Mesenchymal stem cell (in vitro differentiated cells and primary cell): ENCODE data around the gene CFAP58.

ENCODE experiments used
- DNase-seq: peaks from one replicate; pipeline ENCODE4 v3.0.0-alpha.2; 2013
- H2AFZ ChIP-seq: one replicate; pipeline ENCODE4 v1.6.1; 2013; ENCODE audit warnings: low read depth, mild to moderate bottlenecking, control low read depth, inconsistent platforms, low read length, moderate library complexity
- H2AK5ac ChIP-seq: 2 replicates; pipeline ENCODE4 v1.6.1; 2013; ENCODE audit warnings: low read length, moderate library complexity, mild to moderate bottlenecking, inconsistent platforms; ENCODE audit not compliant: severe bottlenecking
- H2BK120ac ChIP-seq: one replicate; pipeline ENCODE4 v1.6.1; 2013; ENCODE audit warnings: low read depth, mild to moderate bottlenecking, inconsistent platforms, low read length, moderate library complexity
- H2BK12ac ChIP-seq, 2 experiments: one replicate each; pipeline ENCODE4 v1.6.1; 2013; ENCODE audit warnings: inconsistent platforms in 2 of 2, low read length in 2 of 2, mild to moderate bottlenecking in 2 of 2, moderate library complexity in 2 of 2, control low read depth in 1 of 2
- H2BK15ac ChIP-seq: one replicate; pipeline ENCODE4 v1.6.1; 2013; ENCODE audit warnings: mild to moderate bottlenecking, low read depth, inconsistent platforms; ENCODE audit not compliant: poor library complexity, severe bottlenecking
- H2BK5ac ChIP-seq: 2 replicates; pipeline ENCODE4 v1.6.1; 2013; ENCODE audit warnings: low read depth, mild to moderate bottlenecking, low read length, control low read depth, inconsistent platforms; ENCODE audit not compliant: poor library complexity, severe bottlenecking
- H3K14ac ChIP-seq, 2 experiments: one replicate each; pipeline ENCODE4 v1.6.1; 2013; ENCODE audit warnings: inconsistent platforms in 2 of 2, low read length in 2 of 2, control low read depth in 1 of 2, mild to moderate bottlenecking in 1 of 2, moderate library complexity in 1 of 2
- H3K18ac ChIP-seq, 2 experiments: one replicate each; pipeline ENCODE4 v1.6.1; 2013; ENCODE audit warnings: inconsistent platforms in 2 of 2, low read length in 2 of 2, control low read depth in 1 of 2, low read depth in 1 of 2, mild to moderate bottlenecking in 1 of 2
- H3K23ac ChIP-seq, 2 experiments: one replicate each; pipeline ENCODE4 v1.6.1; 2013; ENCODE audit warnings: inconsistent platforms in 2 of 2, low read length in 2 of 2, mild to moderate bottlenecking in 2 of 2, moderate library complexity in 2 of 2, control low read depth in 1 of 2
- H3K27ac ChIP-seq: 2 replicates; pipeline ENCODE4 v1.5.1; 2013; ENCODE audit warnings: mild to moderate bottlenecking, moderate library complexity, low read length, control low read depth, inconsistent platforms; ENCODE audit not compliant: poor library complexity, severe bottlenecking
- H3K27me3 ChIP-seq, 2 experiments: 2 replicates each; pipeline versions ENCODE4 v1.6.1 to v1.7.0; 2013; ENCODE audit warnings: low read length in 2 of 2, mild to moderate bottlenecking in 2 of 2, moderate library complexity in 2 of 2, control low read depth in 1 of 2, inconsistent platforms in 1 of 2; ENCODE audit not compliant: control insufficient read depth in 1 of 2, insufficient read depth in 1 of 2
- H3K36me3 ChIP-seq, 2 experiments: 2 replicates each; pipeline versions ENCODE4 v1.6.1 to v1.7.0; 2013; ENCODE audit warnings: low read length in 2 of 2, control low read depth in 1 of 2, inconsistent platforms in 1 of 2, low read depth in 1 of 2, mild to moderate bottlenecking in 1 of 2; ENCODE audit not compliant: insufficient read depth in 2 of 2, control insufficient read depth in 1 of 2
- H3K4ac ChIP-seq, 2 experiments: one replicate each; pipeline ENCODE4 v1.6.1; 2013; ENCODE audit warnings: inconsistent platforms in 2 of 2, low read length in 2 of 2, mild to moderate bottlenecking in 2 of 2, moderate library complexity in 2 of 2, control low read depth in 1 of 2, low read depth in 1 of 2
- H3K4me1 ChIP-seq: 2 replicates; pipeline ENCODE4 v1.6.1; 2013; ENCODE audit warnings: low read depth, low read length, control low read depth; ENCODE audit not compliant: control insufficient read depth, insufficient read depth
- H3K4me2 ChIP-seq: 2 replicates; pipeline ENCODE4 v1.6.1; 2013; ENCODE audit warnings: low read length, mild to moderate bottlenecking, inconsistent platforms; ENCODE audit not compliant: poor library complexity, severe bottlenecking
- H3K4me3 ChIP-seq, 2 experiments: 2 replicates each; pipeline versions ENCODE4 v1.5.1 to v1.7.0; 2013; ENCODE audit warnings: low read length in 2 of 2, mild to moderate bottlenecking in 2 of 2, control low read depth in 1 of 2, low read depth in 1 of 2; ENCODE audit not compliant: insufficient read depth in 1 of 2
- H3K79me1 ChIP-seq: replicated peaks from 2 replicates; pipeline ENCODE4 v1.6.1; 2013; ENCODE audit warnings: mild to moderate bottlenecking, control low read depth, low read length, inconsistent platforms; ENCODE audit not compliant: poor library complexity, severe bottlenecking
- H3K9ac ChIP-seq: 2 replicates; pipeline ENCODE4 v1.7.0; 2013; ENCODE audit warnings: mild to moderate bottlenecking, low read length, moderate library complexity
- H3K9me3 ChIP-seq: 2 replicates; pipeline ENCODE4 v1.7.0; 2013; ENCODE audit warnings: mild to moderate bottlenecking, low read length; ENCODE audit not compliant: control insufficient read depth
- H4K8ac ChIP-seq: one replicate; pipeline ENCODE4 v1.6.1; 2013; ENCODE audit warnings: inconsistent platforms, mild to moderate bottlenecking, low read length, moderate library complexity
- H4K91ac ChIP-seq: one replicate; pipeline ENCODE4 v1.6.1; 2013; ENCODE audit warnings: mild to moderate bottlenecking, low read length, inconsistent platforms
- WGBS: methylation state at CpG from one replicate; pipeline ENCODE4 v1.1.7; 2013; ENCODE audit warnings: mixed read lengths; 5-methylcytosine and 5-hydroxymethylcytosine counted together

CFAP58 gene

GRCh38 chr10:104450490-104450889 lies 96.9 kb downstream of the CFAP58 start:
- H2AK5ac ChIP-seq = no peak overlapping the region
- no peak overlapping the region for H3K4me2 ChIP-seq
- H4K8ac ChIP-seq = no peak overlapping the region
- DNase-seq = no peak
- no peak overlapping the region for H3K14ac ChIP-seq
- H3K9ac ChIP-seq = no peak overlapping the region
- no peak overlapping the region for H4K91ac ChIP-seq
- H3K79me1 ChIP-seq = no peaks in the 10 kb centered on the region
- no peaks in the 10 kb centered on the region for H3K27me3 ChIP-seq
- no peaks in the 10 kb centered on the region for H3K36me3 ChIP-seq
- H3K4me1 ChIP-seq = no peaks in the 10 kb centered on the region
- no peak overlapping the region for H2BK15ac ChIP-seq
- no peak overlapping the region for H3K18ac ChIP-seq
- no peak overlapping the region for H2BK12ac ChIP-seq
- no peak overlapping the region for H3K27ac ChIP-seq
- no peak overlapping the region for H3K4ac ChIP-seq
- H3K9me3 ChIP-seq = no peaks in the 10 kb centered on the region
- H3K4me3 ChIP-seq = no peak overlapping the region
- no peak overlapping the region for H2BK120ac ChIP-seq
- H3K23ac ChIP-seq = no peak overlapping the region
- H2AFZ ChIP-seq = no peak overlapping the region
- no peak overlapping the region for H2BK5ac ChIP-seq

DNA sequence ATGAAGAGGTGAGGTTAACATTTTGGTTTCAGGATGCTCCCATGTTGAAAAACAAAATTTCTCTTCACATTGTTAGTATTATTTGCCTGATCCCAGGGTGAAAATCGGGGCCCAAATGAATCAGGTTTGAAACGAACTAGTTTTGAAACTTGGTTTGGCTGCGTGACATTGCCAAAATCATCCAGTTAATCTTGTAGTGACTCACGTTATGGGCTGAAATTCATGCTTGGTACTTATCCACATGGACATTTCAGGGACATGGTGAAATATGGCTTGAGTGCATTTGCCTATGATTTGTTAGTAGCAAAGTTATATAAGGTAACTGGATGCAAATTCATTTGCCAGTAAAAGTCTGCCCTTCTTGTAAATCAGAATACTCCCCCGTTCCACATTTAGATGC lies 97.3 kb downstream of the CFAP58 start:
- H3K14ac ChIP-seq = no peak overlapping the region
- no peaks in the 10 kb centered on the region for H3K36me3 ChIP-seq
- no peak overlapping the region for H3K18ac ChIP-seq
- H3K4ac ChIP-seq = no peak overlapping the region
- no peak overlapping the region for H3K23ac ChIP-seq
- H2BK15ac ChIP-seq = no peak overlapping the region
- H3K27ac ChIP-seq = no peak overlapping the region
- H3K4me2 ChIP-seq = no peak overlapping the region
- no peak overlapping the region for H2AFZ ChIP-seq
- no peak overlapping the region for H4K91ac ChIP-seq
- H3K4me1 ChIP-seq = no peaks in the 10 kb centered on the region
- H2BK5ac ChIP-seq = no peak overlapping the region
- H3K9ac ChIP-seq = no peak overlapping the region
- H3K27me3 ChIP-seq = no peaks in the 10 kb centered on the region
- DNase-seq = no peak
- H4K8ac ChIP-seq = no peak overlapping the region
- no peak overlapping the region for H3K4me3 ChIP-seq
- WGBS = 71% methylated on average over 4 of the region's 5 CpGs
- H3K9me3 ChIP-seq = no peaks in the 10 kb centered on the region
- no peak overlapping the region for H2AK5ac ChIP-seq
- H2BK120ac ChIP-seq = no peak overlapping the region
- H2BK12ac ChIP-seq = no peak overlapping the region
- H3K79me1 ChIP-seq = no peaks in the 10 kb centered on the region

DNA sequence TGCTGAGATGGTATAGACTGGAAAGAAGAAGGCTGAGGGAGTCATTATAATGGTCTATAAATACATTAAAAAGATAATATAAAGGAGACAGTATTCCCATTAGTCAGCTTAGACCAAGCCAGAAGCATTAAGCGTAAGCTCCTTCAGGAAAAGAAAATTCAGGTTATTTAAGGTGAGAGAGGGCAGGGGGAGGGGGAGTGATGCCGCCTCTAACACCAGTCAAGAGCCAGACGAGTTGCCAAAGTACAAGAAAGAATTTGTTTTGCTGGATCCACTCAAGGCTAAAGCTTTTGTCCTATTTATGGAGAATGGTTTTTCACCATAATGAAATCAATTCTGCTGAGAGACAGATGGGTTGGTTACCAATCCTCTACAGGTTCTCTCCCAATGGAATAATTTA lies 99.3 kb downstream of the CFAP58 start:
- no peak overlapping the region for H3K14ac ChIP-seq
- no peaks in the 10 kb centered on the region for H3K79me1 ChIP-seq
- H3K9ac ChIP-seq = no peak overlapping the region
- H3K23ac ChIP-seq = no peak overlapping the region
- no peak overlapping the region for H3K27ac ChIP-seq
- no peak overlapping the region for H3K4me3 ChIP-seq
- H3K9me3 ChIP-seq = no peaks in the 10 kb centered on the region
- H2BK12ac ChIP-seq = no peak overlapping the region
- no peak overlapping the region for H4K8ac ChIP-seq
- H2AFZ ChIP-seq = no peak overlapping the region
- H4K91ac ChIP-seq = no peak overlapping the region
- H3K36me3 ChIP-seq = no peaks in the 10 kb centered on the region
- no peak overlapping the region for H2BK120ac ChIP-seq
- H3K27me3 ChIP-seq = no peaks in the 10 kb centered on the region
- no peak overlapping the region for H2BK5ac ChIP-seq
- H2AK5ac ChIP-seq = no peak overlapping the region
- no peak overlapping the region for H3K4ac ChIP-seq
- H3K4me2 ChIP-seq = no peak overlapping the region
- H2BK15ac ChIP-seq = no peak overlapping the region
- H3K18ac ChIP-seq = no peak overlapping the region
- no peak for DNase-seq
- 73% methylated on average over 3 of the region's 3 CpGs for WGBS
- H3K4me1 ChIP-seq = no peaks in the 10 kb centered on the region

GRCh38 chr10:104456802-104457542 lies 103.3 kb downstream of the CFAP58 start:
- no peak for DNase-seq
- H2AK5ac ChIP-seq = no peak overlapping the region
- no peak overlapping the region for H3K23ac ChIP-seq
- H4K91ac ChIP-seq = no peak overlapping the region
- H3K36me3 ChIP-seq = no peaks in the 10 kb centered on the region
- 68% methylated on average over 8 of the region's 8 CpGs for WGBS
- no peak overlapping the region for H2BK120ac ChIP-seq
- H4K8ac ChIP-seq = no peak overlapping the region
- no peak overlapping the region for H2AFZ ChIP-seq
- H3K4me2 ChIP-seq = no peak overlapping the region
- H2BK12ac ChIP-seq = no peak overlapping the region
- no peak overlapping the region for H2BK15ac ChIP-seq
- H3K79me1 ChIP-seq = no peaks in the 10 kb centered on the region
- no peak overlapping the region for H3K14ac ChIP-seq
- no peak overlapping the region for H2BK5ac ChIP-seq
- H3K9ac ChIP-seq = no peak overlapping the region
- H3K27ac ChIP-seq = no peak overlapping the region
- no peak overlapping the region for H3K4me3 ChIP-seq
- H3K27me3 ChIP-seq = no peaks in the 10 kb centered on the region
- no peaks in the 10 kb centered on the region for H3K9me3 ChIP-seq
- H3K18ac ChIP-seq = no peak overlapping the region
- no peak overlapping the region for H3K4ac ChIP-seq
- no peaks in the 10 kb centered on the region for H3K4me1 ChIP-seq
